LoVo (cell line): ENCODE data around the gene WFDC10B.
A peak's percentile ranks its signal among the peaks of the same experiment; 100 is the strongest.
"Not testable (repeated sequence)": the region's sequence is repeated elsewhere in the genome, so short reads cannot be mapped to it uniquely, and the experiment has no call there.

Experiments used
- DNase-seq: peaks from one replicate; pipeline ENCODE4 v3.0.0-alpha.2; 2016; ENCODE audit warnings: low spot score

The WFDC10B gene

DNA sequence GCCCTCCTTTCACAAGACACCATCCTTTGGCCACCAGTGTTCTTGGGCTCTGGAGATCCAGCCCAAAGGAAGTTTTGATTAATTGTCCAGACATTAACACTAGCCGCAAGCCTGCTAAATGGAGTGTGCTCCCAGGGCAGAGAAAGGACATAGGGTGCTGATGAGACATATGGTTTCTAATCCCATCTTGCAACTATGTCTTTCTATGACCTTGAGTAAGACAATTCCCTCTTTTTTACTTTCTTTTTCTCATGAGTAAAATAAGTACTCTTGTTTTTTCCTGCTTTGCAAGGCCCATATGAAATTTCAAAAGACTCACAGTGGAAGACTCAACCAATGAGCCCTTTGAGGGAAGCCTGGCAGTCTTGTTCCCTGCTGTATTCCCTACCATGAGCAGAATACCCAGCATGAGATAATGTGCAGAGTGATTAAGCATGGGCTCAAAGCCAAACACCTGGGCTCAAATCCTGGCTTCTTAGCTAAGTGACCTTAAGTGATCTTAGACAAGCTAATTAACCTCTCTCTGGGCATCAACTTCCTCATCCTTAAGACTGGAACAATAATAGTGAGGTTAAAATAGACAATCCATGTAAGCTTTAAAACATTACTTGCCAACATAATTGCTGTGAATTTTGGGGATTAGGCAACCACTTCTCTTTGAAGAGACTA, at the start of gene WFDC10B:
WFDC10B (minus strand) TSS at position 51 of the 669 bp plus-strand sequence. CDS start 19,027 bp downstream, outside the sequence.
- peak; percentile 6 for DNase-seq

DNA sequence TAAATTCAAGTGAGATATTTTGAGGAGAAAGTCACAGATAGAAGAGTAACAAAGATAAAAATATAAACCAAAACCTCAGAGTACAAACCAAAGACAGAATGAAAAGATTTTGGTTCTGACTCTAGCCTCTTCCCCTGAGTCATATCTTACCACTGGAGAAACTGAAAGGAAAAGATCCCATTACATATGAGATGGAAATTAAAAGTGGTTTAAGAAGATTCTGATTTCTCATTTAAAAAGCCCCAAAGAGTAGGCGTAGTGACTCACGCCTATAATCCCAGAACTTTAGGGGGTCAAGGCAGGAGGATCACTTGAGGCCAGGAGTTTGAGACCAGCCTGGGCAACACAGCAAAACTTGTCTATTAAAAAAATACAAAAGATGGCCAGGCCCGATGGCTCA, 47.9 kb upstream of the WFDC10B start:
- DNase-seq: no peak

DNA sequence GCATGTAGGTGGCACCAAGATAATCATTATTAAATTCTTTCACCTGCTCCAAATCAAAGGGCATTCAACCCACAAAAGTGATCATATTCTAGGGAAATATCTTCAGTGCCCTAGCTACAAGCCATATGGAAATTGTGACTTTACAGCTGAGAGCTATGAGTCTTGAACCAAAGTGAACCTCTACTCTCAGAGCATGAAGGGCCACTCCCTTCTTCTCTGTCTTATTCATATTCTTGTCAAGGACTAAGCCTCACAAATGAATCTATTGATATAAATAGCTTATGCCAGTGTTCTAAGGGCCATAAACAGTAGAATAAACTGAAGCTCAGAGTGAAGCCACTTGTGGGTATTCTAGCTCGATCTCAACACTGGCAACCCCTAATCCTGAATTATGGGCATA, 46.9 kb upstream of the WFDC10B start:
- no peak for DNase-seq

DNA sequence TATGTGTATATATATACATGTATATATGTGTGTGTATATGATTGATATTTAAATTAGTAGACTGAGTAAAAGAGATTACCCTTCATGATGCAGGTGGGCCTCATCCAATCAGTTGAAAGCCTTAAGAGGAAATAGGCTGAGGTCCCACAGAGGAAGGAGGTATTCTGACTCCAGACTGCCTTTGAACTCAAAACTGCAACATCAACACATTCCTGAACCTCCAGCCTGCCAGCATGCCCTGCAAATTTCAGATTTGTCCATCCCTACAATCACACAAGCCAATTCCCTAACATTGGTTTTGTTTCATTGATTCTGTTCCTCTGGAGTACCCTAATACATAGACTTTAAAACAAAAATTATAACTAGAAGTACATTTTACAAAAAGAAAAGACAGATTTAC, 40.2 kb upstream of the WFDC10B start:
- DNase-seq: no peak

DNA sequence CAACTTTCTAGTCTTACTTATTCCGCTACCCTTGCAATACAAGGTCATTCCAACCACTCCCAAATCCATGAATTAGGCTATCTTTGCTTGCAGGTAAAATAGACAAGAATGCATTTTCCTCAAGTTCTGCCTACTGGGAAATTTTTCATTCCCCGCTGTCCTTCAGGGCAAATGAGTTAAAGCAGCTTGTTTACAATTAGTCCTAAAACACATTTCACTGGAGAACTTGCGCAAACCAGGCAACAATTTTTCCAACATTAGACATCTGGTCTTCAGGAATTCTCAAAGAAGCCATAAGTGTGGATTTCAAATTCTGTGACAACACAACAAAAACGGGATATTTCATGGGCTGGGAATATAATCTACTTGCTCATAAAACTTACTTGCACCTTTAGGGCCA, 37.8 kb upstream of the WFDC10B start:
- no peak for DNase-seq

DNA sequence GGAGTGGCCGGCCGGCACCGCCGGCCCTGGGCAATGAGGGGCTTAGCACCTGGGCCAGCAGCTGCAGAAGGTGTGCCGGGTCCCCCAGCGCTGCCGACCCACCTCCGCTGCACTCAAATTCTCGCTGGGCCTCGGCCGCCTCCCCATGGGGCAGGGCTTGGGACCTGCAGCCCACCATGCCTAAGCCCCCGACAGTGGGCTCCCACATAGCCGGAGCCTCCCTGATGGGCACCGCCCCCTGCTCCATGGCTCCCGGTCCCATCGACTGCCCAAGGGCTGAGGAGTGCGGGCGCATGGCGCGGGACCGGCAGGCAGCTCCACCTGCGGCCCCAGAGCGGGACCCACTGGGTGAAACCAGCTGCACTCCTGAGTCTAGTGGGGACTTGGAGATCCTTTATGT, 31.2 kb upstream of the WFDC10B start:
- no peak for DNase-seq

DNA sequence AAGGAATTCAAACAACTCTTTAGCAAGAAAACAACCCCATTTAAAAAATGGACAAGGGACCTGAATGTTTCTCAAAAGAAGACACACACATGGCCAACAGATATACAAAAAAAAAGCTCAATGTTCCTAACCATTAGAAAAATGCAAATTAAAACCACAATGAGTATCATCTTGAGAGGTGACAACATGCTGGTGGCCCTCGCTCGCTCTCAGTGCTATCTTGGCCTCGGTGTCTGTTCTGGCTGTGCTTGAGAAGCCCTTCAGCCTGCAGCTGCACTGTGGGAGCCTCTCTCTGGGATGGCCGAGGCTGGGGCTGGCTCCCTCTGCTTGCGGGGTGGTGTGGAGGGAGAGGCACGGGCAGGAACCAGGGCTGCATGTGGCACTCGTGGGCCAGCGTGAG, 30.7 kb upstream of the WFDC10B start:
- no peak for DNase-seq

DNA sequence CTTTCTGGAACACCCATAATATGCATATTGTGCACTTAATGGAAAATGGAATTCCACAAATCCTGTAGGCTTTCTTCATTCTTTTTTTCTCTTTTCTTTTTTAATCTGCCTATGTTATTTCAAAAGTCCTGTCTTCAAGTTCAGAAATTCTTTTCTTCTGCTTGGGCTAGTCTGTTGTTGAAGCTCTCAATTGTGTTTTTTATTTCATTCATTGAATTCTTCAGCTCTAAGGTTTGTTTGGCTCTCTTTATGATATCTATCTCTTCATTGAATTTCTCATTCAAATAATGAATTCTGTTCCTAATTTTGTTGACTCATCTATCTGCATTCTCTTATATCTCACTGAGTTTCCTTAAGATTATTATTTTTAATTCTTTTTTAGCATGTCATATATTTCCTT, 27.4 kb upstream of the WFDC10B start:
- DNase-seq: no peak

DNA sequence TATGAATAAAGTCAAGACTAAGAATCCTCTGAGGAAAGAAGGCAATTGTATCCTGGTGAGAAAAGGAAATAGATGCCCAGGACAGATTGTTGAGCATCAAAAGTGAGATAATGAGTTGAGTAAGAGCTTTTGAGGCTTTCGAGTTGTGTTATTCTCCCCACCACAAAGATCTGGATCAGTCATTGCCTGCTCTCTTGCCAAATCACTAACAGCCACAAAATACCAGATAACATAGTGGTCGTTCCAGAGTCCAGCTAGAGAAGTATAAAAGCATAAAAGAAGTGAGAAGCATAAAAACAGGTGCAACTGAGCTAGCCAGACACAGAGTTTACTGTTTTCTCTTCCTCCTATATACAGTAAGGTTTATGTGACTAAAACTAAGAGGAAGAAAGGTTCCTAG, 22.2 kb upstream of the WFDC10B start:
- DNase-seq: no peak

DNA sequence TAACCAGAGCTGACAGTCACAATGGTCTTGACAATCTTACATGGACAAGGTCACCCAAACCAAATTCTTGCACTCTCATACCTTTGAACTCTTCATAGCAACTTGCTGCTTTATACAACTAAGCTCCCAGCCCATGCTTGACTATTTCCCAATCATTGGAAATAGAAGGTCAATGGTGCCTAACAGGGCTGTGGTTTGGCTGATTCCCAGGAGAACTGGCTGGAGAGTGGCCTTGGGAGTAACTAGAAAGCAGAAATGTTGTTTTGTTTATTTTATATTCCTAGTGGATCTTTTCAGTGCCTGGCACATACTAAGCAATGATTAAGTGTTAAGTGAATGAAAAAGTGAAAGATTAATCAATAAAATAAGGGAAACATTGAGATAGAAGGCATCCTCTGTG, 20.3 kb upstream of the WFDC10B start:
- DNase-seq: no peak

DNA sequence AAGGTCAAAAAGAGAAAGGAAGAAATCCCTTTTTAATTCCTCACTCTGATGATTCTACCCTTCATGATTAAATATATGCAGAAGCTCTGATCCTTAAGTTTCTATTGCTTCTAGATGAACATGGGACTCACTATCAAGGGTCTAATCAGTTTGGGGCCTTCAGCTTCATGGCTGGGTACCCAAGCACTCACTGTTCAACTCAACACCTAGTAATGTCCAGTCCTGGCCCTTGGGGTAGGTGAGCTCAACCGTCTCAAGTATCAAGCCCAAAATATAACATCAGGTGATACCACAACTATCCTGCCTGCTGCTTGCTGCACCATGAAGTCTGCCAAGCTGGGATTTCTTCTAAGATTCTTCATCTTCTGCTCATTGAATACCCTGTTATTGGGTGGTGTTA, 17.2 kb upstream of the WFDC10B start, which contains the start of gene SPINT4:
SPINT4 (plus strand) TSS at position 301 of the 400 bp plus-strand sequence; CDS start at position 322, 21 bp downstream.
- no peak for DNase-seq

DNA sequence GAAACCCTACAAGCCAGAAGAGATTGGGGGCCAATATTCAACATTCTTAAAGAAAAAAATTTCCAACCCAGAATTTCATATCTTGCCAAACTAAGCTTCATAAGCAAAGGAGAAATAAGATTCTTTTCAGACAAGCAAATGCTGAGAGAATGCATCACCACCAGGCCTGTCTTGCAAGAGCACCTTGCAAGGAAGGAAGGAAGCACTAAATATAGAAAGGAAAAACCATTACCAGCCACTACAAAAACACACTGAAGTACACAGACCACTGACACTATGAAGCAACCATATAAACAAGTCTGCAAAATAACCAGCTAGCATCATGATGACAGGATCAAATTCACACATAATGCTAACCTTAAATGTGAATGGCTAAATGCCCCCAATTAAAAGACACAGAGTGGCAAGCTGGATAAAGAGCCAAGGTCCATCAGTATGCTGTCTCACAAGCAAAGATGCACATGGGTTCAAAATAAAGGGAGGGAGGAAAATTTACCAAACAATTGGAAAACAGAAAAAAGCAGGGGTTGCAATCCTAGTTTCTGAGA, 11.4 kb upstream of the WFDC10B start:
- not testable (repeated sequence) for DNase-seq

DNA sequence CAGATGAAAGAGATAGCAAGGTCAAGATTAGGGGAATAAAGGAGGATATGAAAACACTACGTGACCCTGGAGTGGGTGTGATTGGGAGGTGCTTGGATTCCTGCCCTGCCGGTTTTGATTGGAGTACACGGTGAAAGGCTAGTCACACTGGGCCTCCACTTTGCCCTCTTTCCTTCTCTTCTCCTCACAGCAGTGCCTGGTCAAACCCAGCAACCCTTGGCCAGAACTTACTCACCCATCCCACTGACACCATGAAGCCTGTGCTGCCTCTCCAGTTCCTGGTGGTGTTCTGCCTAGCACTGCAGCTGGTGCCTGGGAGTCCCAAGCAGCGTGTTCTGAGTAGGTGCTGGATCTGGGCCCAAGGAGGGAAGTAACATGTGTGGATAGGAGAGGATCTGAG, 2.9 kb downstream of the WFDC10B start, which contains the start of gene WFDC13:
WFDC13 (plus strand) TSS at position 166 of the 400 bp plus-strand sequence; CDS start at position 252, 86 bp downstream.
- no peak for DNase-seq

DNA sequence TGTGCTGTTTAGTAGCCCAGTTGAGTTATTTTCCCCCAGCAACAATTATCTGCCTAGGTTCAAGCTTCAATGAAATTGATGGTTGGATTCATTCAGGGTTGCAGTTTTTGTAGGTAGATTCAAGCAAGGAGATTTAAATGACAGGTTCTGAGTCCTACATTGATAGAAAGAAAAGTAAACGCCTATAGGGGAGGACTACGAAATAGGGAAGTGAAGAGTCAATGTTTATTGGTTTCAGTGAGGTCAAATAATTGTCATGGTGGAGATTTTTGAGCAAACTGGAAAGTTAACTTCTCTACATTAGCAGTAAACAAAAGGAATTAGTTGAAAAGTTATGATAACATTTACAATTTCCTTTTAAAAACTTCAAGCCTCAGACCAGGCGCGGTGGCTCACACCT, 3.7 kb downstream of the WFDC10B start:
- DNase-seq: no peak

DNA sequence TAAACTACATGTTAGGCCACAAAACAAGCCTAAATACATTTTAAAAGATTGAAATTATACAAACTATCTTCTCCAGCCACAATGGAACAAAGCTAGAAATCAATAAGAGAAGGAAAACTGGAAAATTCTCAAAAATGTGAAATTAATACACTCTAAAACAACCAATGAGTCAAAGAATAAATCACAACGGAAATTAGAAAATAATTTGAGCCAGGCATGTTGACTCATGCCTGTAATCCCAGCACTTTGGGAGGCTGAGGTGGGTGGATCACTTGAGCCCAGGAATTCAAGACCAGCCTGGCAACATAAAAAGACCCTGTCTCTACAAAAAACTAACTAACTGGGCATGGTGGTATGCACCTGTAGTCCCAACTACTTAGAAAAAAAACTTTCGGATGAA, 9.3 kb downstream of the WFDC10B start:
- DNase-seq: no peak

DNA sequence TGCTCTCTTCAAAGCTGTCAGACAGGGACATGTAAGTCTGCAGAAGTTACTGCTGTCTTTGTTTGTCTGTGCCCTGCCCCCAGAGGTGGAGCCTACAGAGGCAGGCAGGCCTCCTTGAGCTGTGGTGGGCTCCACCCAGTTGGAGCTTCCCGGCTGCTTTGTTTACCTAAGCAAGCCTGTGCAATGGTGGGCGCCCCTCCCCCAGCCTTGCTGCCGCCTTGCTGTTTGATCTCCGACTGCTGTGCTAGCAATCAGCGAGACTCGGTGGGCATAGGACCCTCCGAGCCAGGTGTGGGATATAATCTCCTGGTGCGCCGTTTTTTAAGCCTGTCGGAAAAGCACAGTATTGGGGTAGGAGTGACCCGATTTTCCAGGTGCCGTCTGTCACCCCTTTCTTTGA, 11.5 kb downstream of the WFDC10B start:
- DNase-seq: not testable (repeated sequence)

DNA sequence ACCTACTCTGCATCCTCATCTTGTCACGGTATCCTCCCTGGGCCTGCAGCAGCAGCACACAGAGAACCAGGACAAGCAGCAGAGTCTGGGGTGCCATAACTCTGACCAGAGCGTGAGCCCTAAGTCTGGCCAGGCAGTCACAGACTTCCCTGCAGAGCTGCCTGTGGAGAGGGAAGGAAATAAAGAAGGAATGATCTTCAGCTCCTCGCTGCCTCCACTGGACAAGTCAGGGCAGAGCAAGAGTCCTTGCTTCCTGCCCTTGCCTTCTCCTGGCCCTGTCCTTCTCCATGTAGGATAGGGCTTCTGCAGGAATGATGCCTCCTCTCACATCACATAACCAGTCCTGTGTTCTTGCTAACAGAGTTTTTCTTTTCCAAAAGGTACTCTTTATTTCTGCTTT, 18.9 kb downstream of the WFDC10B start:
- no peak for DNase-seq

DNA sequence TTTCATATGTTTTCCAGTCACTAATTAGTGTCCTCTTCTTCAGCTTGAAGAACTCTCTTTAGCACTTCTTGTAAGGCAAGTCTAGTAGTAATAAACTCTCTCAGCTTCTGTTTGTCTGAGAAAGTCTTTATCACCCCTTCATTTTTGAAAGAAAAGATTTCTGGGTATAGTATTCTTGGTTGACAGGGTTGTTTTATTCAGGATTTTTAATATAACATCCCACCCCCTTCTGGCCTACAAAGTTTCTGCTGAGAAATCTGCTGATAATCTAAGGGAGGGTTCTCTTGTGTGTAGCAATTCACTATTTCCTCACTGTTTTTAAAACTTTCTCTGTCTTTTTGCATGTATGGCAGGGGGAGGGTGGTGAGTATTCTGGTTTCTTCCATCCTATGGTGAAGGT, 25.2 kb downstream of the WFDC10B start:
- DNase-seq: no peak

DNA sequence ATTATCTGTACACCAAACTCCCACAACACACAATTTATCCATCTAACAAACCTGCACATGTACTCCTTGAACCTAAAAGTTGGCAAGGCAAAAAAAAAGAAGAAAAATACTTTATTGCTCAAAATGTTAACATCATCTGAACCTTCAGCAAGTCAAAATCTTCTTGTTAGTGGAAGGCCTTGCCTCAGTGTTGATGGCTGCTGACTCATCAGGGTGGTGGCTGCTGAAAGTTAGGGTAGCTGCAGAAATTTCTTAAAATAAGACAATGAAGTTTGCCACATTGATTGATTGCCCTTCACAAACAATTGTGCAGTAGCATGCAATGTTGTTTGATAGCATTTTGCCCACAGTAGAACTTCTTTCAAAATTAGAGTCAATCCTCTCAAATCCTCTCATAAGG, 32.1 kb downstream of the WFDC10B start:
- DNase-seq: no peak

DNA sequence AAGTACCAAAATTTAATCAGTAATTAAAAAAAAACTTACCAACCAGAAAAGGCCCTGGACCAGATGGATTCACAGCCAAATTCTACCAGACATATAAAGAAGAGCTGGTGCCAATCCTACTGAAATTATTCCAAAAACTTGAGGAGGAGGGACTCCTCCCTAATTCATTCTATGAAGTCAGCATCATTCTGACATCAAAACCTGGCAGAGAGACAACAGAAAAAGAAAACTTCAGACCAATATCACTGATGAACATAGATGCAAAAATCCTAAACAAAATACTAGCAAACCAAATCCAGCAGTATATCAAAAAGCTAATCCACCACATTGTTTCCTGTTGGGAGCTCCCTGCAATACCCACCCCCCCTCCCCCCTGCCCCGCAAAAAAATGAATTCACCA, 34.7 kb downstream of the WFDC10B start, which contains the start of gene WFDC11:
WFDC11 (minus strand) TSS at position 101 of the 400 bp plus-strand sequence. CDS start 19,639 bp downstream, outside the sequence.
- DNase-seq: no peak

DNA sequence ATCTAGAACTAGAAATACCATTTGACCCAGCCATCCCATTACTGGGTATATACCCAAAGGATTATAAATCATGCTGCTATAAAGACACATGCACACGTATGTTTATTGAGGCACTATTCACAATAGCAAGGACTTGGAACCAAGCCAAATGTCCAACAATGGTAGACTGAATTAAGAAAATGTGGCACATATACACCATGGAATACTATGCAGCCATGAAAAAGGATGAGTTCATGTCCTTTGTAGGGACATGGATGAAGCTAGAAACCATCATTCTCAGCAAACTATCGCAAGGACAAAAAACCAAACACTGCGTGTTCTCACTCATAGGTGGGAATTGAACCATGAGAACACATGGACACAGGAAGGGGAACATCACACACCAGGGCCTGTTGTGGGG, 47.8 kb downstream of the WFDC10B start:
- DNase-seq: not testable (repeated sequence)

DNA sequence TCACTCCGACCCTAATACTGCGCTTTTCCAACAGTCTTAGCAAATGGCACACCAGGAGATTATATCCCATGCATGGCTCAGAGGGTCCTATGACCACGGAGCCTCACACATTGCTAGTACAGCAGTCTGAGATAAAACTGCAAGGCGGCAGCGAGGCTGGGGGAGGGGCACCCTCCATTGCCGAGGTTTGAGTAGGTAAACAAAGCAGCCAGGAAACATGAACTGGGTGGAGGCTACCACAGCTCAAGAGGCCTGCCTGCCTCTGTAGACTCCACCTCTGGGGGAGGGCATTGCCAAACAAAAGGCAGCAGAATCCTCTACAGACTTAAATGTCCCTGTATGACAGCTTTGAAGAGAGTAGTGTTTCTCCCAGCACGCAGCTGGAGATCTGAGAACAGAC, 53.1 kb downstream of the WFDC10B start:
- not testable (repeated sequence) for DNase-seq

DNA sequence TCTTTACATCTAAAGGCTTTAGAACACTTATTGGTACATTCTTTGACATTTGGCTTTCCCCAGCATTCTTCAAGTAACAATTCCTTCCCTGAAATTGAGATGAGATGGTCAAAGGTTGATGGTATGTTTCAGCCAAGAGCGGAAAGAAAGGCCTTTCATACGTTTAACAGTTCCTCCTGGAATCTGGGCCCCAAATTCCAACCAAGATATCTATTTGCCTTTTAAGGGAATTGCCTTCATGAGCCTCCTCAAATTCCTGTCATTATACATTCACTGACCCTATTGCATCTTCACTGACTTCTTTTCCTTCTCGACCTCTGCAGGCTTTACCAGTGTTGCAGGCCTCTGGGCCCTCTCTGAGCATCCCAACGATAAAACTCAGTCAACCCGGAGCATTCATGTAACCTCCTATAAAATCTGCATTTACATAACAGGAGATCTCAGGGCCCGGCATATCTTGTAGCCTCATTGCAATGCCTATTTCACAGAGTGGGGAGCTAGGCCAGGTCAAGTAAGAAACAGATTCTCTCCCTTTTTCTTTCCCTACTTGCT, 55.4 kb downstream of the WFDC10B start:
- no peak for DNase-seq
